Stimulated activated naive CD4-positive, alpha-beta T cell (primary cell): Measurements from ENCODE around the gene KSR2.
"Not testable (repeated sequence)": the region's sequence is repeated elsewhere in the genome, so short reads cannot be mapped to it uniquely, and the experiment has no call there.

Experiments
- DNase-seq, 6 experiments: peaks; one replicate each; lab custom pipeline; 2025; lab: John Stamatoyannopoulos, UW

KSR2 gene

GRCh38 chr12:117857632-117858612 lies 110.9 kb downstream of the KSR2 start:
- peak in 1 of 6 experiments; percentile 26 for DNase-seq

- not testable (repeated sequence) for DNase-seq
Measured at GRCh38 chr12:117857139-117857538, 111.7 kb downstream of the KSR2 start.

- DNase-seq = no peak
Measured at GRCh38 chr12:117855165-117855564, 113.6 kb downstream of the KSR2 start.

GRCh38 chr12:117854339-117855012 lies 114.3 kb downstream of the KSR2 start:
- DNase-seq = peak in 1 of 6 experiments; percentile 3

GRCh38 chr12:117853600-117853999 lies 115.2 kb downstream of the KSR2 start:
- no peak for DNase-seq

GRCh38 chr12:117850048-117850447 lies 118.7 kb downstream of the KSR2 start:
- DNase-seq = no peak

GRCh38 chr12:117847371-117847770 lies 121.4 kb downstream of the KSR2 start:
- no peak for DNase-seq

GRCh38 chr12:117845271-117845904 lies 123.4 kb downstream of the KSR2 start:
- no peak for DNase-seq

- no peak for DNase-seq
Measured at GRCh38 chr12:117844114-117844830, 124.5 kb downstream of the KSR2 start.

- no peak for DNase-seq
Measured at GRCh38 chr12:117842630-117843029, 126.2 kb downstream of the KSR2 start.

GRCh38 chr12:117842220-117842619 lies 126.6 kb downstream of the KSR2 start:
- no peak for DNase-seq

GRCh38 chr12:117837737-117838050 lies 131.1 kb downstream of the KSR2 start:
- DNase-seq = no peak

- DNase-seq = peak; percentile 40 to 73 (median 56)
Measured at GRCh38 chr12:117836999-117837736, 131.6 kb downstream of the KSR2 start.

- no peak for DNase-seq
Measured at GRCh38 chr12:117836476-117836875, 132.3 kb downstream of the KSR2 start.

- DNase-seq = no peak
Measured at GRCh38 chr12:117835156-117835555, 133.6 kb downstream of the KSR2 start.

GRCh38 chr12:117832459-117833457 lies 136.0 kb downstream of the KSR2 start:
- no peak for DNase-seq

- no peak for DNase-seq
Measured at GRCh38 chr12:117830471-117830870, 138.3 kb downstream of the KSR2 start.

GRCh38 chr12:117829108-117829507 lies 139.7 kb downstream of the KSR2 start:
- no peak for DNase-seq

- DNase-seq = no peak
Measured at GRCh38 chr12:117827660-117828059, 141.1 kb downstream of the KSR2 start.

- no peak for DNase-seq
Measured at GRCh38 chr12:117825827-117826226, 143.0 kb downstream of the KSR2 start.
